Limb (tissue), 2 donors: ENCODE measurements around the gene CCND2.
"Not testable (repeated sequence)": the region's sequence is repeated elsewhere in the genome, so short reads cannot be mapped to it uniquely, and the experiment has no call there.

Experiments
- DNase-seq, 2 donors: peaks; one replicate each; pipeline ENCODE4 v3.0.0-alpha.2; 2016; ENCODE audit errors: extremely low spot score in 2 of 2

The CCND2 gene

DNA sequence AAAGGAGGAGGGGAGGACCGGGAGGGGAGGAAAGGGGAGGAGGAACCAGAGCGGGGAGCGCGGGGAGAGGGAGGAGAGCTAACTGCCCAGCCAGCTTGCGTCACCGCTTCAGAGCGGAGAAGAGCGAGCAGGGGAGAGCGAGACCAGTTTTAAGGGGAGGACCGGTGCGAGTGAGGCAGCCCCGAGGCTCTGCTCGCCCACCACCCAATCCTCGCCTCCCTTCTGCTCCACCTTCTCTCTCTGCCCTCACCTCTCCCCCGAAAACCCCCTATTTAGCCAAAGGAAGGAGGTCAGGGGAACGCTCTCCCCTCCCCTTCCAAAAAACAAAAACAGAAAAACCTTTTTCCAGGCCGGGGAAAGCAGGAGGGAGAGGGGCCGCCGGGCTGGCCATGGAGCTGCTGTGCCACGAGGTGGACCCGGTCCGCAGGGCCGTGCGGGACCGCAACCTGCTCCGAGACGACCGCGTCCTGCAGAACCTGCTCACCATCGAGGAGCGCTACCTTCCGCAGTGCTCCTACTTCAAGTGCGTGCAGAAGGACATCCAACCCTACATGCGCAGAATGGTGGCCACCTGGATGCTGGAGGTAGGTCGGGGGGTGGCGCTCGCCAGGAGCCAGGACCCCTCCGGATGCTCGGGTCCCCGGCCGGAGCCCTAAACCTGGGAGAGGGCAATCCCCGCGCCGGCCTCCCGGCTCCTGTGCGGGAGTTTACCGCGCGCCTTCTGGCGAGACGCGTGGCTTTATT, at the start of gene CCND2:
CCND2 (plus strand) TSS at position 111 of the 744 bp plus-strand sequence; CDS start at position 390, 279 bp downstream.
- peak in 1 of 2 donors; percentile 96 for DNase-seq

DNA sequence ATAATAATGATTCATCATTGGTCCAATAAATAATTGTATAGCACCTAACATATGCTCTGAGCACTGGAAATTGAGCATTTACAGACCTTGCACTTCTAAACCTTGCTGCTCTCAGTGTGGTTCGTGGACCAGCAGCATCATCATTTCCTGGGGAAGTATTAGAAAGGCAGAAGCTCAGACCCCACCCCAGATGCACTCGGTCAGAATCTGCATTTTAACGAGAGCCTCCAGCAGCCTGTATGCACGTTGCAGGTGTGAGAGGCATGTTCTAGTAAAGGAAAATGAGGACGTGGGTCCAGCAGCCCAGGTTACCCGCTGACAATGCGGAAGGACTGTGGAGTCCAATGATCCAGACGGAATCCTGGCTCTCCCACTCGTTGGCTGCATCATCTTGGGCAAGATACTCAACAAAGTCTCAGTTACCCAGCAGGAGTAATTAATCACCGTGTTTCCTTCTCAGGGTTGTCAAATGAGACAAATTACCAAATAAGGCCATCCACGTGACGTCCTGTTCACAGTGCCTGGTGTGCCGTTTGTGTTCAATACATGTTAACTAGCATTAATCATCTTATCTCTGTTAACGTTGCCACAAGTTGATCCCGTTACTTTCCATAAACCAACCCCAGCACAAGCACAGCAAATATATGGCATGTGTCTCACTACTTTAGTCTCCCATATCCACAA, 49.2 kb upstream of the CCND2 start:
- DNase-seq = peak in 1 of 2 donors; percentile 4

DNA sequence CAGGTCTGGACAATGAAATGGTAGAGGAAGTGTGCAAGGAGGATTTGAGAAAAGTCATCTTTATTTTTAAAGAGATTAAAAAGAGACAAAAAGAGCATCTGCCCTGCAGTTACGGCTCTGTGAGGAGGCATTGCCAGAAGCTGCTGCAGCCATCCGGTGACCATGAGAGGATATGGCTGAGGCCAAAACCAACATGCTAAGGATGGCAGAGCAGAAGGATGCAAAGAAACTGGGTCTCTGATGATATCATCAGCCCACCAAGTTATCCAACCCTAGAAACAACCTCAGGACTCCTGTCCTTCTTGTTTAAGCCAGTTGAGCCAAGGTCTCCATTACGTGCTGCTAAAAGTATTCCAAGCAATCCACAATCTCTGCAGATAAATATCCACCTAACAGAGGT, 48.0 kb upstream of the CCND2 start:
- peak in 1 of 2 donors; percentile 1 for DNase-seq

GRCh38 chr12:4227046-4227445, 46.5 kb upstream of the CCND2 start:
- DNase-seq = peak in 1 of 2 donors; percentile 5

DNA sequence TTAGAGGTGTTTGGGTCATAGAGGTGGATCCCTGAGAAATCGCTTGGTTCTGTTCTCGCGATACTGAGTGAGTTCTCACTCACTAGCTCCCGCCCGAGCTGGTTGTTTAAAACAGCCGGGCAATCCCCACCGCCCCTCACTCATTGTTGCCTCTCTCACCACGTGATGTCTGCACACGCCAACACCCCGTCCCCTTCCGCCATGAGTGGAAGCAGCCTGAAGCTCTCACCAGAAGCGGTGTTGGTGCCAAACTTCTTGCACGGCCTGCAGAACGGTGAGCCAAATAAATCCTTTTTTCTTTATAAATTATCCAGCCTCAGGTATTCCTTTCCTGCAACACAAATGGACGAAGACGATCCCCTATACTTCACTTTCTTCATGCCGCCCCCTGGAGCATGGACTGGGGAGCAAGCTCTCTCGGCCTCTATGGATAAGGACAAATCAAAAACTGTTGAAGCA, 45.4 kb upstream of the CCND2 start:
- no peak for DNase-seq

GRCh38 chr12:4230526-4230925, 43.0 kb upstream of the CCND2 start:
- no peak for DNase-seq

DNA sequence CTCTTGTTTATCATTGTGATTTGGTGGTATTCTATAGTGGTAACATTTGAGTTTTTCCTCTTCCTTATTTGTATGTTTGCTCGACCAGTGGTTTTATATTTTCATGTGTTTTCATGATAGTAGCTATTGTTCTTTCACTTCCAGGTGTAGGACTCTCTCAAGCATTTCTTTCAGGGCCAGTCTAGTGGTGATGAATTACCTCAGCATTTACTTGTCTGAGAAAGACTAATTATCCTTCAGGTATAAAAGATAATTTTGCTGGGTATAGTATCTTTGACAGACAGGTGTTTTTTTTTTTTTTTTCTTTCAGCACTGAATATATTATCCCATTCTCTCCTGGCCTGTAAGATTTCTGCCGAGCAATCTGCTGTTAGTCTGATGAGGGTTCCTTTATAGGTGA, 35.0 kb upstream of the CCND2 start:
- no peak for DNase-seq

DNA sequence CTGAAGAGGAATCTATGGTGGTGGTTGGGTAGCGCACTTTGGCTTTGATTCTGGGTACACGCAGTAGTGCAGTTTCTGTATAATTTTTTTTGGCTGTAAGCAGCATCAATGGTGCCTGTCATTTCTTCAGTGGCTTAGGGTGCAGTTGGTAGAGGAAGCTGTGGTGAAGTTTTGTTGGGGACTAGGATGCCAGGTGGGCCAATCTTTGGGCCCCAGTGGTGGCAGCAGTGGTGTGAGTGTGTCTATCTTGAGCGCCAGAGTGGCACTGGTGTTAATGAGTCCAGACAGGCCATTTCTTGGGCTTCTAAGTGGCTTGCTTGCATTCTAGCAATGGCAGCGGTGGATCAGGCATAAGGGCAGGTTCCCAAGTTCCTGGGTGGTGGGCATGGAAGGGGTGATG, 33.8 kb upstream of the CCND2 start:
- no peak for DNase-seq

DNA sequence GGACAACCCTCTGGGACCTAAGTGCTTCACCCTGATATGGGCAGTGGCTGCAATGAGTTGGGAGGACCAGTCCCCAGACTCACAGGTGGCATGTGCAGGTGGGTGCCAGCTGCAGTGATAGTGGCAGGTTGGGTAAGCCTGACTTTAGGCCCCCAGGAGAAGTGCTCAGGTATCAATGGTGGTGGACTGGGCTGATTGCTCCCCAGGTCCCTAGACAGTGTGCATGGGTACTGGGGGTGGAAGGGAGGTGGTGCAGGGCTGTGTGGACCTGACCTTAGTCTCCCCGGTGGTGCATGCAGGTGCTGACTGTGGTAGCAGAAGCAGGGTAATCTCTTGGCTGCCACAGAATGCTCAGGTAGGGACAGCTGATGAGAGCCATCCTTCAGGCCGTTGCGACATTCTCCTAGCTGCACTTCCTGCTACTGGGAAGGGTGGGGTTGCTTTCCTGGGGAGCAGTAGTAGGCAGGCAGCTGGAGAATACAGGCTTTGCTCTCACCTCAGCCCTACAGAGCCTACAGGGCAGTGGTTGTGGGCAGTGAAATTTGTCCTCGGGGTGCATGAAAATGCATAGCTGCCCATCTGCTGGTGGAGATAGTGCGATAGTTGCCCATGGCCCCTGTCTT, 33.3 kb upstream of the CCND2 start:
- DNase-seq = no peak

DNA sequence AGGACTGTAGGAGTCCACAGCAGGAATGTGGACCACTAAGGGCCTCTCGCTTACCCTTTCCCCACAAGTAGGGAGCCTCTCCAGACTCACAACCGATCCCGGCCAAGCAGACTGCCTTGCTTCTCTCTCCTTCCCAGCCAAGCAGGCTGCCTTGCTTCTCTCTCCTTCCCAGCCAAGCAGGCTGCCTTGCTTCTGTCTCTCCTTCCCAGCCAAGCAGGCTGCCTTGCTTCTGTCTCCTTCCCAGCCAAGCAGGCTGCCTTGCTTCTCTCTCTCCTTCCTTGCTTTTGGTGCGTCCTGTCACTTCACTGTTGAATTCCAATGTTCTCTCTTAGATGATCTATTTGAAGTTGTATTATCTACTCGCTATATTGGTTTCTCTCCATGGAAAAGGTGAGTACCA, 32.6 kb upstream of the CCND2 start:
- no peak for DNase-seq

- DNase-seq = no peak
Observed at GRCh38 chr12:4241592-4241991, 32.0 kb upstream of the CCND2 start.

DNA sequence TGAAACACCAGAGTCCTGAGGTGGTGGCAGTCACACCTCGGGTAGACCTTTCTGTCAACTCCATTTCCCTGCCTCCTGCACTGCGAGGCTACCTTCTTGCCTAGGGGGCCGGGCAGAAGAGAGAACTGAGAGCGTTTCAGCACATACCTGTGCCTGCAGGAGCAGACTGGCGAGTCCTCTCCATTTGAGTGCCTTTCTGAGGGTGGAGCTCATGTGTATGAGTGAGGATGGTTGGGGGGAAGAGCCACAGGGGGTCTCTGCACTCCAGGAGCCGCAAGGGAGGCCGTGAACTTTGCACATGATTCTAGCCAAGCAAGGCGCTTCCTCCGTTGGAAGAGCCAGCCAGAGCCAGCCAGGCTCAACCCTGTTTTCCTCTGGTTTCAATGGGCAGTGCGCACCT, 31.0 kb upstream of the CCND2 start:
- DNase-seq = no peak

- no peak for DNase-seq
Observed at GRCh38 chr12:4243091-4243490, 30.5 kb upstream of the CCND2 start.

DNA sequence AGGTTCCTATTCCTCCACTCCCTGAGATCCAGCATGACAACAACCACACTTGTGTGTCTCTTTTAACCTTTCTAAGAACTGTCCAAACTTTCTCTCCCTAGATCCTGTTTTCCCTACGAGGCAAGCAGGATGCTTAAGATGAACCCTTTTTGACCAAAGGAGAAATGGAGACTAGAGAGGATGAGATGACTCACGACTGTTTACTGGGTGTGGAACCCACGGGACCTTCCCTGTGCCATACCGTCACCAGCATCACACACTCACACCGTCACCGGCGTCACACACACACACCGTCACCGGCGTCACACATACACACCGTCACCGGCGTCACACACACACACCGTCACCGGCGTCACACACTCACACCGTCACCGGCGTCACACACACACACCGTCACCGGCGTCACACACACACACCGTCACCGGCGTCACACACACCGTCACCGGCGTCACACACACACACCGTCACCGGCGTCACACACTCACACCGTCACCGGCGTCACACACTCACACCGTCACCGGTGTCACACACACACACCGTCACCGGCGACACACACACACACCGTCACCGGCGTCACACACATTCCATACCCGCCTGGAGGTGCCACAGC, 30.0 kb upstream of the CCND2 start:
- not testable (repeated sequence) for DNase-seq

- DNase-seq = no peak
Observed at GRCh38 chr12:4244868-4245267, 28.7 kb upstream of the CCND2 start.

DNA sequence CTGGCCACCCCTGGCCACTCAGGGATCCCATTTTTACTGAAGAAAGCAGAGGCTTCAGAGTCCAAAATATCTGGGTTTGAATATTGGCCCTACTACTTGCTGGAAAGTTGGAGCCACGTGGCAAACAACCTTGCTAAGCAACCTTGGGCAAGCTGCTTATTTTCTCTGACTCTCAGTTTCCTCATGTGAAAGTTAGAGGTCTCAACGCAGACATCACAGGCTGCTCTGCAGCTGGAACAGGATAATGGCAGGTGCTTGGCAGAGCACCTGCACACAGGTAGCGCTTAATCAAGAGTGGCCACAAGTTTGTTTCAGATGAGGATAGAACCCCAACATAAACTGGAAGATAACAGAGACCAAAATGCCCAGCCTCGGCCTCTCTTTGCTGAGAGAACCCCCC, 28.1 kb upstream of the CCND2 start:
- DNase-seq = no peak

DNA sequence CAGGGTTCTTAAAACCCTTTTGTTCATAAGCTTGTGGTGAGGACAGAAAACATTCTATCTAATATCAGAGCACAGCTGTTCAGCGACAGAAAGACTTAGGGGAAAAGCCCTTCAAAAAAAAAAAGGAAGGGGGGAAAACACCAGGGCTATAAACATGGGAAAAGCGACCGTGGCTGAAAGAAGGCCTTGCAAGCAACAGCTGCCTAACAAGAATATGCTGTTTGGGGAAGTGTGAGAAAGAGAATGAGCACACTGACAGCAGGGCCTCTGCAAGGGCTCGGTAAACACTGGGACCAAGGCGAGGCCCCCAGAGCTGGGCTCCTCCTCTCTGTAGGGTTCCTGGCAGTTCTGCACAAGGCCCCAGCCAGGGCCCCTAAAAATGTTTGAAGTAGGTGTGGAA, 27.4 kb upstream of the CCND2 start:
- peak; percentile 43 to 58 for DNase-seq

- DNase-seq = no peak
Observed at GRCh38 chr12:4250691-4251090, 22.9 kb upstream of the CCND2 start.

DNA sequence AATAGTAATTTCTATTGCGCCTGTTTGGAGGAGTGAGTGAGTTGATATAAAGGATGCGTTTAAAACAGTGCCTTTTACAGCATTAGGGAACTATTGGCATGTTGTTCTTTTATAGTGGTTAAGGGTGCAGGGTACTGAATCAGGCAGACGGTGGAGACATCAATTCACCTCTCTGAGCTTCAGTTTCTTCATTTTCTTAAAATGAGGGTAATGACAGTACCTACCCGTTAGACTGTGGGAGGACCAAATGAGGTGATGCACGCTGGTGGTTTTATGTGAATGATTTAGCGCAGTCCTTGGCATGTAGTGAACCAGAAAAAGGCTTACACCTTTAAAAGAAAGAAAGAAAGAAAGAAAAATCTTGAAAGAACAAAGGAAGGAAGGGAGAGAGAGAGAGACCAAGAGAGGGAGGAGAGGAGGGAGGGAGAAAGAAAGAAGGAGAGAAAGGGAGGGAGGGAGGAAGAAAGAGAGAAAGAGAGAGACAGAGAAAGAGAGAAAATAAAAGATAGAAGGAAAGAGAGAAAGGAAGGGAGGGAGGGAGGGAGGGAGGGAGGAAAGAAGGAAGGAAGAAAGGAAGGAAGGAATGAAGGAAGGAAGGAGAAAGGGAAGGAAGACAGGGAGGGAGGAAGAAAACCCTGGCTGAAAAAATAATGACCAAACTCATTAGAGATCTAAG, 22.2 kb upstream of the CCND2 start:
- no peak for DNase-seq

DNA sequence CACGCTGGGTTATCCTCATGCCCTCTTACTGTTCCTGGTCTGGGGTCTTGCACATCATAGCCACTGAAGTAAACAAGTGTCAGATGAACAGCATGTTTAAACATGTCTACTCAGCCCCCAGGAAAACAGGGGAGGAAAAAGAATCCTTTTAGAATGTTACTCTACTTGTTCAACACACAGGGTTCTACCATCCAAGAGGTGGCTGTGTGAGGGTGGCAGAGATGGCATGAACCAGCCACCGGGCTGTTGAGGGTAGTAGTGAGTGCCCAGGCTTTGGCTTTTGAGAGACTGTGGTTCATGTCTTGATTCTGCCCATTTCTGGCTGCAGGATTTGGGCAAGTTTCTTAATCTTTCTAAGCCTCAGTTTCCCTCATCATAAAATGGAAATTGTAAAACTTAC, 21.6 kb upstream of the CCND2 start:
- no peak for DNase-seq

DNA sequence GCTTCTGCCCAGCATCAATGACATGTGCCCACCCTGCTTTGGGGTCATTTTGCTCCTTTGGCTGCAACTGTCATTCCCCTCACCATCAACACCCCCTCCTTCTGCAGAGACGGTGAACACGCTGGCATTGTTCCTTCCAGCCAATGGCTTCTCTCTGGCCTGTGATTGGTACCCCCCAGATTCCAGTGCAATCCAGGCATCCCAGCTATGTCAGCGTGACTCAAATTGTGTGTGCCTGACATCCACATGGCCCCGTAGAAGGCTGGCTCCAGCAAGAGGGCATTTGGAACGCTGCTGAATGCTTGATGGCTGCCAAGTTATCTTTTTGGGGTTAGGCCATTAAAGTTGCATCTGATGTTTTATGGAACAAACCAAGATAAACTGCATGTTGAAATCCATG, 21.0 kb upstream of the CCND2 start:
- DNase-seq = no peak
